Fibroblast of skin of abdomen (primary cell): Measurements from ENCODE around the gene WDR13. TPM values are rescaled to one million over a fixed set of nuclear protein-coding genes. Genes with fewer than 3 reads are reported as not detected.
"Not testable (repeated sequence)": the region's sequence is repeated elsewhere in the genome, so short reads cannot be mapped to it uniquely, and the experiment has no call there.

ENCODE experiments used
- DNase-seq: peaks from one replicate; pipeline ENCODE4 v3.0.0-alpha.2; 2013
- polyA plus RNA-seq, 2 experiments: library from polyadenylated mRNA; unstranded; fragments of 120-200 nt; gene quantifications; one replicate each; pipeline ENCODE4 v1.2.1, GENCODE V29; 2013; ENCODE audit not compliant: insufficient read length in 2 of 2

Gene WDR13
- 104 TPM for polyA plus RNA-seq (2013, experiment 1 of 2; ENCODE audit: insufficient read length)
- polyA plus RNA-seq (2013, experiment 2 of 2; ENCODE audit: insufficient read length) = 112 TPM

- peak; percentile 94 for DNase-seq
Measured at GRCh38 chrX:48597353-48598264, at the start of gene WDR13. Gene WDR13 (plus strand): TSS chrX:48597492. CDS start chrX:48597997, 505 bp downstream.

DNA sequence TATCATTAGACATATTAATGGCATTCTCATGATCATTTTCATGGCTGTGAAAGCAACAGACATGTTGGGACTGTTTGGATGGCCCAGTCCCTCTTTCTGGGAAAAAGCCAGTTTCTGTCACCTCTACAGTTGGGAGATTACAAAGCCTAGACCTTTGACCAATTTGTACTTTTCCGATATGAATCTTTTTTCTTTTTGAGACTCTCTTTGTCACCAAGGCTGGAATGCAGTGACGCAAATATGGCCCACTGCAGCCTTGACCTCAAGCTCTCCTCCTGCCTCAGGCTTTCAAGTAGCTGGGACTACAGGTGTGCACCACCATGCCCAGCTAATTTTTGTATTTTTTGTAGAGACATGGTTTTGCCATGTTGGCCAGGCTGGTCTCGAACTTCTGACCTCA lies 48.4 kb upstream of the WDR13 start:
- DNase-seq = no peak

DNA sequence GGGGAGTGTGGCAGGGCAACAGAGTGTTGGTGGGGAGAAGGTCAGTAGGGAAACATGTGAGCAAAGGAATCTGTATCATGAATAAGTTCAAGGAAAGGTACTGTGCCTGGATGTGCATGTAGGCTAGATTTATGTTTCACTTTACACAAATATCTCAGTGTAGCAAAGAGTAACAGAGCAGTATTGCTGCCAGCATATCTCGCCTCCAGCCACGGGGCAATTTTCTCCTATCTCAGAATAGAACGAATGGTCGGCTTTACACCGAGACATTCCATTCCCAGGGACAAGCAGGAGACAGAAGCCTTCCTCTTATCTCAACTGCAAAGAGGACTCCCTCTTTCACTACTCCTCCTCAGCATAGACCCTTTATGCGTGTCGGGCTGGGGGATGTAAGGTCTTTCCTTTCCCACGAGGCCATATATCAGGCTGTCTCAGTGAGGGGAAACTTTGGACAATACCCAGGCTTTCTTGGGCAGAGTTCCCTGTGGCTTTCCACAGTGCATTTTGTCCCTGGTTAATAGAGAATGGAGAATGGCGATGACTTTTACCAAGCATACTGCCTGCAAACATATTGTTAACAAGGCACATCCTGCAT lies 41.5 kb upstream of the WDR13 start:
- DNase-seq = not testable (repeated sequence)

DNA sequence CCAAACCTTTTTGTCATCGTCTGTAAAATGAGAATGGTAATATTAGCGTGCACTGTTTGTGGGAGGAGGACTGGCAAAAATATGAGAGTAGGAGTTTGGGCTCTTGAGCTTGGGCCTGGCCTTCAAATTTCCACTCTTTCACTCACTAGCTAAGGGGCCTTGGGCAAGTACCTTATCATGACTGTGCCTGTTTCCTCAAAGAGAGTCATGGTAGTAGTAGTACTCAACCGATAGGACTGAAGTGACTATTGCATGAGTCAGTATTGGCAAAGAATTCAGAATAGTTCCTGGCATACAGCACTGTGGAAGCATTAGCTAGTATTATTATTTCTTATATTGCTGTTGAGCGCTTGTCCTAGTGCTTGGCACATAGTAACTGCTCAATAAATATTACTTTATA lies 39.0 kb upstream of the WDR13 start:
- DNase-seq = peak; percentile 59

GRCh38 chrX:48559636-48560035 lies 37.7 kb upstream of the WDR13 start:
- DNase-seq = no peak

GRCh38 chrX:48560056-48560455 lies 37.2 kb upstream of the WDR13 start:
- DNase-seq = no peak

- DNase-seq = no peak
Measured at GRCh38 chrX:48560681-48561080, 36.6 kb upstream of the WDR13 start.

- DNase-seq = no peak
Measured at GRCh38 chrX:48569958-48570357, 27.3 kb upstream of the WDR13 start.

- no peak for DNase-seq
Measured at GRCh38 chrX:48573690-48574269, 23.5 kb upstream of the WDR13 start.

DNA sequence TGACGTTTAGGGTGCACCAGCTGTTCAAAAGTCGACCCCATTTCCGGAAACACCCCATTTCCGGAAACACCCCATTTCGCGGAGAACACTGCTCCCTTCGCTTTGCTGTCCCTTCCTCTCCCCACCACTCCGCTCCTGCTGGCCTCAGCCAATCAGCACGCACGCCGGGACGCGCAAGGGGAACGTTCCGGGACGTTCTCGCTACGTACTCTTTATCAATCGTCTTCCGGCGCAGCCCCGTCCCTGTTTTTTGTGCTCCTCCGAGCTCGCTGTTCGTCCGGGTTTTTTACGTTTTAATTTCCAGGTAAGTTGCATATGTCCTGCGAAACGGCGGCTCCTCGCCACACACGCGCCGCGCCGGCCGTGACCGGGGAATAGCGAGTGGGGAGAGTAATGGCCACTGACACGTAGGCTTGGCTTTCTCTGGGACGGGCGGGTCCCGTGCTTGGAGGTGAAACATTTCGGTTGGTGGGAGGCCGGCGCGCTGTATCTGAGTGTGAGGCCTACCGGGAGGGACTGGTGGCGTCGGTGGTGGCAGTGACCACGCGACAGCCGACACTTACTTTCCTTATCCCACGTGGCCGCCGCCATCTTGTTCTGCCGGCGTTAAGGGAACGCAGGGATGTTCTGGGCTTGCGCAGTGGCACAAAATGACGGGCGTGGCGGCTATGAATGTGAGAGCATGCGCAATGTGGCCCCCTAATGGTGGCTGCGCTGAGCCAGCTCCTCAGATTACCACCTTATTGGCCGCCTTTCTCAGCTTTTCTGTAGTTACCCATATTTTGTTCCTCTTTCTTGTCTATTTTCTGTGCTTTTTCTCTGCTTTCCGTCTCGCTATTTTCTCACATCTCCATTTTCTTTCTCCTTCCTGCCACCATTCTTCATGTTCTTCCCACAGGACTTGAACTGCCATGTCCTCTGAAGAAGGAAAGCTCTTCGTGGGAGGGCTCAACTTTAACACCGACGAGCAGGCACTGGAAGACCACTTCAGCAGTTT lies 22.7 kb upstream of the WDR13 start, which contains the start of gene RBM3:
RBM3 (plus strand) TSS at position 215 of the 997 bp plus-strand sequence; CDS start at position 912, 697 bp downstream.
- DNase-seq = peak; percentile 95

DNA sequence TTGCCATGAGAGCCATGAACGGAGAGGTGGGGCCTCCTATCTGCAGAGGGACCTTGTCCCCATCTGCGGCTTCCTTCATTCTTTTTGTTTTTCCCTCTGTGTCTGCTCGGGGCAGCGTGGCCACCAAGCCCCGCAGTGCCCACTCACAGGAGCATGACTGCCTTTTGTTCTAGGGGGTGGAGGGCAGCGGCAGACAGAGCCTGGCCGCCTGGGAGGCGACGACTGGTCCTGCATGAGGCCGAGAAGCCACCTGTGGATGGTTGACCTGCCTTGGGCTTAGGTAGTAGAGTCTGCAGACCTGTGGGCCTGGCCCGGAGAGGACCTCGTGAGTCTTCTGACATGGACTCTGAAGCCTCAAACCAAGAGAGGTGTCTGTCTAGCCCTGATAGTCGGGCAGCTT lies 21.6 kb upstream of the WDR13 start:
- DNase-seq = no peak

- no peak for DNase-seq
Measured at GRCh38 chrX:48576108-48576507, 21.2 kb upstream of the WDR13 start.

GRCh38 chrX:48578661-48579128 lies 18.6 kb upstream of the WDR13 start:
- DNase-seq = no peak

- no peak for DNase-seq
Measured at GRCh38 chrX:48579259-48579658, 18.0 kb upstream of the WDR13 start.

DNA sequence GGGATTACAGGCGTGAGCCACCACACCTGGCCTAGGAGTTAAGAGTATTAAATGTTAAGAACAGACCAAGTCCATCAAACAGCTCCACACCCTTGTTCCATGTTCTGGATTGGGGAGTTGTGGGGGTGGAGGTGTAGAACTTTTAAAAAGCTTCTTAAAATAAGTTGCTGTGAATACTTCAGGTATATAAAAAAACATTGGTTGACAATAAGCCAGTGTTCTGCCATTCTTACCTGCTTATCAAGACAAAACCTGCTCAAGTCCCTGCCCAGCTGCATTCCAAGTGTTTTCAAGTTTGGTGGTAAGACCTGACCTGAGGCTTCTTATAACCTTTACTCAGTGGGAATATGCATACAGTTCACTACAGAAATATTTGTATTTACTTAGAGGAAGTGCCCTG lies 16.6 kb upstream of the WDR13 start:
- DNase-seq = no peak

GRCh38 chrX:48584698-48585097 lies 12.6 kb upstream of the WDR13 start:
- DNase-seq = no peak

DNA sequence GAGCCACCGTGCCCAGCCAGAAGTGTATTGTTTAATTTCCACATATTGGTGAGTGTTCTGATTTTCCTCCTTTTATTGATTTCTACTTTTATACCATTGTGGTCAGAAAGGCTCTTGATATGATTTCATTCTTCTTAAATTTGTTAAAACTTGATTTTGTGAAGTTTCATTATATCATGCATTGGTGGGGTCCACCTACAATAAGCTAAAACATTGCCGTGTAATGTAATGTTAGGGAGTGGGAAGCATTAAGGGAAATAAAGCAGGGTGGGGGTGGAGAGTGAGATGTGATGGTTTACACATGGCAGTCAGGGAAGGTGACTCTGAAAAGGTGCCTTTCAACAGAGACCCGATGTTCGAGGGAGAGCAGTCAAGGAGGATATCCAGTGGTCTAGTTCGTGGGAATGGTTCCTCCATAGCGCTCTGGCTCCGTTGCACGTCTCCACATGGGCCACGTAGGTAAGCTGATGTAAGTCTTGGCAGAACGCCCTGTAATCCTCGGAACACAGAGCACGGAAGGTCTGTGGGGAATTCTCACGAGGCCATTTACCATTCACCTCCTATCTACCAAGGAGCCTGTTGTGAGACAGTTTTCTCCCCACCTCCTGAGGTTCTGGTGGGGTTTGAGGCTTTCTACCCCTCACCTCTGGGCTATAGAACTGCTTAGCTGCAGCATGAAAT lies 7.7 kb upstream of the WDR13 start:
- DNase-seq = no peak

GRCh38 chrX:48590203-48591103 lies 6.8 kb upstream of the WDR13 start:
- no peak for DNase-seq

DNA sequence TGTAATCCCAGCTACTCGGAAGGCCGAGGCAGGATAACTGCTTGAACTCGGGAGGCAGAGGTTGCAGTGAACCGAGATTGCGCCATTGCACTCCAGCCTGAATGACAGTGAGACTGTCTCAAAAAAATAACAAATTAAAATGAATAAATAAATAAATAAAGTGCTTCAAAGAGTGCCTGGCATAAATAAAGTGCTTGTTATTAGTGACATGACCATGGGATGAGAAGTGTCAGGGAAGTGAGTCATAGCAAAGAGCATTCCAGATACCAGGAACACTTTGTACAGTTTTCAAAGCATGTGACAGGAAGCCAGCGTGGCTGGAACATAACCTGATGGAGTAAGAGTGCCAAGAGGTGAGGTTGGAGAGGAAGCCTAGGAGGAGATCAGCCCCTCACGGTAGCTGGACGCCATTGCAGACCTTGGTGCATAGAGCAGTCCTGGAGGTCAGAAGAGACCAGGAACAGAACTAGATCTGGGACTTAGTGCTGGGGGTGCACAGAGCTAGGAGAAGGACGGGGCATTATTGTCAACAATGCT lies 6.0 kb upstream of the WDR13 start:
- DNase-seq = peak; percentile 66

DNA sequence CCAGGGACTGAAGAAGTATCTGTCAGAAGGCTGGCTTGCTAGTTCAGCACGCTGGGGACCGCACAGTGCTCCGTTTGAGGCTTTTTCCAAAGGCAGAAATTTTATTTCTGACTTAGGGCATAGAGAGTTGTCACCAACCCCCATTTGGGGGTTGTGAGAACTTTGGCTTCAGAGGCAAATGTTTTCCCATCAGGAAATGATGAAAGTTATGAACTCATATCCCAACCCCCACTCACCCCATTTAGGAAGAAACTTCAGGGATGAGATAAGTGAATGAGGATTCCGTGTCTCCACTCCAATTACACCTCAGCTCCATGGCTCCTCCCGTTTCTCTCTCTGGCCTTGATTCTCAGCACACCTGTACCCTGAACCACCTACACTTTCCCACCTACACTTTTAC lies 4.3 kb upstream of the WDR13 start:
- peak; percentile 48 for DNase-seq
